Activated B cell treated with CpG ODN at 0.5 μM for 24 hours (primary cell): ENCODE results near the gene EIF4E1B. TPM values are rescaled to one million over a fixed set of nuclear protein-coding genes. Genes with fewer than 3 reads are reported as not detected.

Source experiments
- ATAC-seq: fragments of 200-7000 bp; cut with Tn5 transposase; one replicate; pipeline ENCODE4 v1.10.0; 2021; ENCODE audit warnings: low read depth, mild to moderate bottlenecking, moderate library complexity
- CTCF ChIA-PET: fragments of 350-600 bp; sonication (Branson Sonifier 250); formaldehyde crosslinking; loops from one replicate; lab custom pipeline; 2021; ENCODE audit warnings: antibody characterized with exemption; lab: Charles Lee
- POLR2A ChIA-PET: fragments of 350-600 bp; sonication (Branson Sonifier 250); formaldehyde crosslinking; loops from one replicate; lab custom pipeline; 2021; ENCODE audit warnings: antibody characterized with exemption; lab: Charles Lee
- DNase-seq: peaks from one replicate; pipeline ENCODE4 v3.0.0; 2022
- H3K27ac Mint-ChIP-seq: one replicate; pipeline ENCODE4 v1.8.0; 2020; ENCODE audit warnings: mixed read lengths
- H3K27me3 Mint-ChIP-seq: one replicate; pipeline ENCODE4 v1.8.0; 2021; ENCODE audit warnings: mixed read lengths
- H3K36me3 Mint-ChIP-seq: one replicate; pipeline ENCODE4 v1.8.0; 2021; ENCODE audit warnings: low read depth, mixed read lengths
- H3K4me1 Mint-ChIP-seq: one replicate; pipeline ENCODE4 v1.8.0; 2021; ENCODE audit warnings: mixed read lengths
- H3K4me3 Mint-ChIP-seq: one replicate; pipeline ENCODE4 v1.8.0; 2020; ENCODE audit warnings: mild to moderate bottlenecking, mixed read lengths
- H3K9me3 Mint-ChIP-seq: one replicate; pipeline ENCODE4 v1.8.0; 2020; ENCODE audit warnings: mixed read lengths
- intact Hi-C: fragments of 100-400 bp; cut with micrococcal nuclease; formaldehyde crosslinking; loops from one replicate; pipeline ENCODE4 v1.15.1; 2024
- total RNA-seq: library from RNA; stranded (reverse); gene quantifications from 2 replicates; pipeline ENCODE4 v1.2.3, GENCODE V29; 2022
- TF ChIP-seq, protein P1 (sequence below): fragments of 200-600 bp; IDR thresholded peaks from one replicate; pipeline ENCODE4 v1.8.0; 2022; ENCODE audit warnings: antibody characterized with exemption, mild to moderate bottlenecking

EIF4E1B gene
- total RNA-seq, 1 donor from 2014 or later: not detected

DNA sequence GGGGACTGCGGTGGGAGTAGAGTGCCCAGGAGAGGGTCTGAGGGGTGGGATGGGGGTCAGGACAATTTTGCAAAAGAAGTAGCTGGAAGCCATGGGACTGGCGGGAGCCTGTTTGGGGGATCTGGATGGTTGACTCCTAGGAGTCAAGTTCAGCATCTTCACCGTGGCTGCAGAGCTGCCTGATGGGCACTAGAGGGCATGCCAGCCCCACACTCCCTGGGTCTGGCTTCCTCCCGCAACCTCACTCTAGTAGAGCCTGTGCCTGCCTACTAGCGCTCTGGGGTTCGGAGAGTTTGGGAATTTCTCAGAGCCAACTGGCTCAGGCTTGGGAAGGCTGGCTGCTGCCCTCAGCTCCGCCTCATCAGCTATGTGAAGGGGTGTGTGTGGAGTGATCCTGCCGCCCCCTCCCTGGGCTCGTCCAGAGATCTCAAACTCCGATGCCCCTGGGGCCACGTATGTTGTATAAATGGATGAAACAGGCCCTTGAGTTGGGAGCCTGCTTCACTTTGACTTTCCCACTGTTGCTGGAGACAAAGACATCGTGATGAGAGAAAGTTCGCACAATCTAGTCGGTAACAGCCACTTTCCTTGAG, 27.6 kb downstream of the EIF4E1B start:
- intact Hi-C loops: loop anchor here (1.0 to 2.0 kb wide), 5 partner anchors 11 to 301 kb away; partner anchors contain the start of genes CLTB and TSPAN17
- no peak overlapping the region for H3K27ac Mint-ChIP-seq
- ChIA-PET CTCF (interaction anchor here (1.1 to 5.5 kb wide), 3 partner anchors 10 to 454 kb away, joined by 5 to 74 read pairs (median 62); partner anchors contain the start of gene TSPAN17), POLR2A (interaction anchor here (0.6 to 2.1 kb wide), 4 partner anchors 11 to 485 kb away, joined by 3 to 4 read pairs (median 4); partner anchors contain the start of genes EIF4E1B, SNCB and TSPAN17)
- ATAC-seq (peak; percentile 78), DNase-seq (peak; percentile 45)
- peaks cover 2% of the 10 kb centered on the region for H3K27me3 Mint-ChIP-seq
- peak overlapping the region; percentile 19 for H3K4me3 Mint-ChIP-seq
- TF ChIP-seq, protein P1, sequence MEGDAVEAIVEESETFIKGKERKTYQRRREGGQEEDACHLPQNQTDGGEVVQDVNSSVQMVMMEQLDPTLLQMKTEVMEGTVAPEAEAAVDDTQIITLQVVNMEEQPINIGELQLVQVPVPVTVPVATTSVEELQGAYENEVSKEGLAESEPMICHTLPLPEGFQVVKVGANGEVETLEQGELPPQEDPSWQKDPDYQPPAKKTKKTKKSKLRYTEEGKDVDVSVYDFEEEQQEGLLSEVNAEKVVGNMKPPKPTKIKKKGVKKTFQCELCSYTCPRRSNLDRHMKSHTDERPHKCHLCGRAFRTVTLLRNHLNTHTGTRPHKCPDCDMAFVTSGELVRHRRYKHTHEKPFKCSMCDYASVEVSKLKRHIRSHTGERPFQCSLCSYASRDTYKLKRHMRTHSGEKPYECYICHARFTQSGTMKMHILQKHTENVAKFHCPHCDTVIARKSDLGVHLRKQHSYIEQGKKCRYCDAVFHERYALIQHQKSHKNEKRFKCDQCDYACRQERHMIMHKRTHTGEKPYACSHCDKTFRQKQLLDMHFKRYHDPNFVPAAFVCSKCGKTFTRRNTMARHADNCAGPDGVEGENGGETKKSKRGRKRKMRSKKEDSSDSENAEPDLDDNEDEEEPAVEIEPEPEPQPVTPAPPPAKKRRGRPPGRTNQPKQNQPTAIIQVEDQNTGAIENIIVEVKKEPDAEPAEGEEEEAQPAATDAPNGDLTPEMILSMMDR: peak; percentile 51
- H3K36me3 Mint-ChIP-seq: peaks cover 12% of the 10 kb centered on the region
- H3K9me3 Mint-ChIP-seq: no peaks in the 10 kb centered on the region
- peaks cover 39% of the 10 kb centered on the region for H3K4me1 Mint-ChIP-seq

GRCh38 chr5:176658817-176659511, 28.5 kb downstream of the EIF4E1B start:
- Mint-ChIP-seq H3K9me3 (no peaks in the 10 kb centered on the region), H3K36me3 (peaks cover 9% of the 10 kb centered on the region), H3K4me3 (peak overlapping the region; percentile 82), H3K4me1 (peaks cover 31% of the 10 kb centered on the region), H3K27ac (peak overlapping the region; percentile 59), H3K27me3 (peaks cover 8% of the 10 kb centered on the region)
- intact Hi-C loops: loop anchor here (1.0 to 2.0 kb wide), 5 partner anchors 12 to 300 kb away; partner anchors contain the start of genes CLTB and TSPAN17
- POLR2A ChIA-PET: interaction anchor here (2.1 to 2.3 kb wide), 2 partner anchors 12 to 29 kb away, joined by 4 to 11 read pairs; partner anchors contain the start of genes EIF4E1B, SNCB and TSPAN17
- ATAC-seq (no peak), DNase-seq (no peak)
- TF ChIP-seq, protein P1: no peak
- CTCF ChIA-PET: interaction anchor here (3.3 to 5.5 kb wide), 3 partner anchors 11 to 454 kb away, joined by 20 to 74 read pairs (median 62); partner anchors contain the start of gene TSPAN17

- TF ChIP-seq, protein P1: no peak
- no peak overlapping the region for H3K4me3 Mint-ChIP-seq
- H3K4me1 Mint-ChIP-seq: peaks cover 29% of the 10 kb centered on the region
- POLR2A ChIA-PET: interaction anchor here (2.1 to 2.3 kb wide), 2 partner anchors 12 to 29 kb away, joined by 4 to 11 read pairs; partner anchors contain the start of genes EIF4E1B, SNCB and TSPAN17
- intact Hi-C loops: loop anchor here (2.0 kb wide), 1 partner anchor 299 kb away; no protein-coding TSS in a partner anchor
- peaks cover 13% of the 10 kb centered on the region for H3K27me3 Mint-ChIP-seq
- H3K27ac Mint-ChIP-seq: no peak overlapping the region
- ATAC-seq (no peak), DNase-seq (no peak)
- no peaks in the 10 kb centered on the region for H3K9me3 Mint-ChIP-seq
- CTCF ChIA-PET: interaction anchor here (3.3 to 5.5 kb wide), 3 partner anchors 11 to 453 kb away, joined by 20 to 74 read pairs (median 62); partner anchors contain the start of gene TSPAN17
- peaks cover 9% of the 10 kb centered on the region for H3K36me3 Mint-ChIP-seq
These were observed 29.0 kb downstream of the EIF4E1B start for GRCh38 chr5:176659512-176659839.

- H3K27me3 Mint-ChIP-seq: peaks cover 13% of the 10 kb centered on the region
- DNase-seq (no peak), ATAC-seq (no peak)
- TF ChIP-seq, protein P1: no peak
- peaks cover 29% of the 10 kb centered on the region for H3K4me1 Mint-ChIP-seq
- ChIA-PET POLR2A (interaction anchor here (0.5 to 2.3 kb wide), 4 partner anchors 13 to 113 kb away, joined by 3 to 11 read pairs (median 5); partner anchors contain the start of genes EIF4E1B, SNCB and TSPAN17), CTCF (interaction anchor here (0.6 to 5.5 kb wide), 36 partner anchors 10 to 930 kb away, joined by 3 to 74 read pairs (median 4); partner anchors contain the start of genes CDHR2, CLTB, EIF4E1B and FAF2)
- no peaks in the 10 kb centered on the region for H3K9me3 Mint-ChIP-seq
- peaks cover 9% of the 10 kb centered on the region for H3K36me3 Mint-ChIP-seq
- intact Hi-C loops: loop anchor here (1.0 to 5.0 kb wide), 4 partner anchors 157 to 929 kb away; no protein-coding TSS in a partner anchor
- H3K27ac Mint-ChIP-seq: no peak overlapping the region
- no peak overlapping the region for H3K4me3 Mint-ChIP-seq
These were observed 29.5 kb downstream of the EIF4E1B start for GRCh38 chr5:176659860-176660461.
